ENCODE data around the gene FAM174C.

Gene FAM174C

DNA sequence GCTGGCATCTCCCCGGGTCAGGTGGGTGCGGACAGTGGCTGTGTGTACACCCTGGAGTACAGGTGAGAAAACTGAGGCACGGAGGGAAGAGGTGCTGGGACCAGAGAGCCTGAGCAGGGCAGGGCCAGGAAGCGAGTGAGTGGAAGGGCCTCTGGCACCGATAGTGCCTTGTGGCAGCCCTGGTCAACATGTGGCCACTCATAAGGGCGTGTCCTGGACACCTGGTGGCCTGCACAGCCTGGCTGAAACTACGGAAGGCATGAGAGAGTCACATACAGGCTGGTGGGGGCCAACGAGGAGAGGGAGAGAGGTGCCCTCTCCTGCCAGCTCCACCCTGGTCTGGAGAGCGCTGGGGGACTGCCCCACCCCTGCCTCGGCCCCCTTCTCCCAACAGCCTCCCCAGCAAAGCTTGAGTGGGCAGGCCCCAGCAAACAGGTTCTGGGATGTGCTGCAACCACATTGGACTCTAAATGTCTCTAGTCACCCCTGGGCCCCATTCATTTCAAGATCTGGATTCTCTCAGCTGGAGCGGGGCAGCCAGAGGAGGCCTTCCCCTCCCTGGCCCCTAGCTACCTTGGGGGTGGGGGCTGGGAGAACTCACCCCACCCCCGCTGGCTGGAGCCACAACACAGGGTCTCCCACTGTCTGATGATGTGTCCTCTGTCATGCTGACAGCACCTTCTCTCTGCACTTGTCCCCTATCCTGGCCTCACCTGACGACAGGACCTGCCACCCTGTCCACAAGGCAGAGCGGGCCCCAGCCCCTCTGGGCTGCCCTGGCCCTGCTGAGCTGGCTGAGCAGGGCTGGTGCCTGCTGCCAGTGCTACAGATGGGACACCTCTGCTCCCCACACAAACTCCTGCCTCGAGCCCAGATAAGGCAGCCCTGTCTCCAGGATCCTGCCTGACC, 43.3 kb upstream of the FAM174C start:
- POLR2A ChIA-PET = interaction anchor here (0.9 kb wide), 1 partner anchor 127 kb away, joined by 3 read pairs; no protein-coding TSS in a partner anchor
- no peak overlapping the region for H3K4me3 ChIP-seq (ENCODE audit: low read depth, low read length)
- H3K9me3 ChIP-seq (ENCODE audit: control insufficient read depth, insufficient read depth, low read depth, low read length) = no peaks in the 10 kb centered on the region
- CTCF ChIA-PET = interaction anchor here (0.9 to 2.2 kb wide), 2 partner anchors 10 to 14 kb away, joined by 3 to 6 read pairs; no protein-coding TSS in a partner anchor
- no peaks in the 10 kb centered on the region; the same call in 1 of the 2 replicates for H3K4me1 ChIP-seq (ENCODE audit: control insufficient read depth, insufficient read depth, low read length)
- peaks cover 0 to 52% of the 10 kb centered on the region in 2 experiments; a peak in 1 of 3 replicates for H3K36me3 ChIP-seq (ENCODE audit: control insufficient read depth in 2 of 2, insufficient read depth in 1 of 2, low read length in 2 of 2)
- peak overlapping the region; percentile 28; the same call in 1 of the 2 replicates for H3K27ac ChIP-seq (ENCODE audit: extremely low read depth, low read depth, low read length)
- peak; percentile 54; the same call in 1 of the 2 replicates for TF ChIP-seq ZBTB7A (tag by site-specific recombination; IDR thresholded peaks at IDR 0.05; ENCODE audit: low read depth)
- TF ChIP-seq, protein P1, sequence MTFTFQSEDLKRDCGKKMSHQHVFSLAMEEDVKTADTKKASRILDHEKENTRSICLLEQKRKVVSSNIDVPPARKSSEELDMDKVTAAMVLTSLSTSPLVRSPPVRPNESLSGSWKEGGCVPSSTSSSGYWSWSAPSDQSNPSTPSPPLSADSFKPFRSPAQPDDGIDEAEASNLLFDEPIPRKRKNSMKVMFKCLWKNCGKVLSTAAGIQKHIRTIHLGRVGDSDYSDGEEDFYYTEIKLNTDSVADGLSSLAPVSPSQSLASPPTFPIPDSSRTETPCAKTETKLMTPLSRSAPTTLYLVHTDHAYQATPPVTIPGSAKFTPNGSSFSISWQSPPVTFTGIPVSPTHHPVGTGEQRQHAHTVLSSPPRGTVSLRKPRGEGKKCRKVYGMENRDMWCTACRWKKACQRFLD (tag by site-specific recombination; IDR thresholded peaks at IDR 0.05) = no peak
- TF ChIP-seq ZFP37 (tag by site-specific recombination; IDR thresholded peaks at IDR 0.05) = 0 out of 2 replicates have a peak, but pooled peaks have one; percentile 15
- TF ChIP-seq ZBTB48 (tag by site-specific recombination; IDR thresholded peaks at IDR 0.05) = no peak; the same call in none of the 2 replicates
- no peak for TF ChIP-seq ZNF114 (tag by site-specific recombination; IDR thresholded peaks at IDR 0.05)
- TF ChIP-seq, protein P2, sequence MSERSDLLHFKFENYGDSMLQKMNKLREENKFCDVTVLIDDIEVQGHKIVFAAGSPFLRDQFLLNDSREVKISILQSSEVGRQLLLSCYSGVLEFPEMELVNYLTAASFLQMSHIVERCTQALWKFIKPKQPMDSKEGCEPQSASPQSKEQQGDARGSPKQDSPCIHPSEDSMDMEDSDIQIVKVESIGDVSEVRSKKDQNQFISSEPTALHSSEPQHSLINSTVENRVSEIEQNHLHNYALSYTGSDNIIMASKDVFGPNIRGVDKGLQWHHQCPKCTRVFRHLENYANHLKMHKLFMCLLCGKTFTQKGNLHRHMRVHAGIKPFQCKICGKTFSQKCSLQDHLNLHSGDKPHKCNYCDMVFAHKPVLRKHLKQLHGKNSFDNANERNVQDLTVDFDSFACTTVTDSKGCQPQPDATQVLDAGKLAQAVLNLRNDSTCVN (tag by site-specific recombination; optimal IDR thresholded peaks at IDR 0.05) = no peak
- TF ChIP-seq ZNF138 (tag by site-specific recombination; IDR thresholded peaks at IDR 0.05; ENCODE audit: borderline replicate concordance) = no peak
- 0 out of 2 replicates have a peak, but pooled peaks have one; percentile 15 for TF ChIP-seq KLF9 (tag by site-specific recombination; IDR thresholded peaks at IDR 0.05; ENCODE audit: low read depth)
- TF ChIP-seq ZEB2 (tag by site-specific recombination; IDR thresholded peaks at IDR 0.05) = 0 out of 2 replicates have a peak, but pooled peaks have one; percentile 27
- no peak for TF ChIP-seq SP2 (tag by site-specific recombination; IDR thresholded peaks at IDR 0.05)
- no peak for TF ChIP-seq ZNF624 (tag by site-specific recombination; IDR thresholded peaks at IDR 0.05)
- TF ChIP-seq, protein P3, sequence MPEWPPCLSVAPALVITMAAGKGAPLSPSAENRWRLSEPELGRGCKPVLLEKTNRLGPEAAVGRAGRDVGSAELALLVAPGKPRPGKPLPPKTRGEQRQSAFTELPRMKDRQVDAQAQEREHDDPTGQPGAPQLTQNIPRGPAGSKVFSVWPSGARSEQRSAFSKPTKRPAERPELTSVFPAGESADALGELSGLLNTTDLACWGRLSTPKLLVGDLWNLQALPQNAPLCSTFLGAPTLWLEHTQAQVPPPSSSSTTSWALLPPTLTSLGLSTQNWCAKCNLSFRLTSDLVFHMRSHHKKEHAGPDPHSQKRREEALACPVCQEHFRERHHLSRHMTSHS (tag by site-specific recombination; IDR thresholded peaks at IDR 0.05) = no peak
- TF ChIP-seq BCL11A (tag by site-specific recombination; IDR thresholded peaks at IDR 0.05; ENCODE audit: low read depth) = peak; percentile 30; the same call in 1 of the 2 replicates
- TF ChIP-seq ZIC2 (tag by site-specific recombination; IDR thresholded peaks at IDR 0.05) = peak; percentile 54
- peak; percentile 94 for TF ChIP-seq ZFP69B (tag by site-specific recombination; IDR thresholded peaks at IDR 0.05)
- TF ChIP-seq, protein P4, sequence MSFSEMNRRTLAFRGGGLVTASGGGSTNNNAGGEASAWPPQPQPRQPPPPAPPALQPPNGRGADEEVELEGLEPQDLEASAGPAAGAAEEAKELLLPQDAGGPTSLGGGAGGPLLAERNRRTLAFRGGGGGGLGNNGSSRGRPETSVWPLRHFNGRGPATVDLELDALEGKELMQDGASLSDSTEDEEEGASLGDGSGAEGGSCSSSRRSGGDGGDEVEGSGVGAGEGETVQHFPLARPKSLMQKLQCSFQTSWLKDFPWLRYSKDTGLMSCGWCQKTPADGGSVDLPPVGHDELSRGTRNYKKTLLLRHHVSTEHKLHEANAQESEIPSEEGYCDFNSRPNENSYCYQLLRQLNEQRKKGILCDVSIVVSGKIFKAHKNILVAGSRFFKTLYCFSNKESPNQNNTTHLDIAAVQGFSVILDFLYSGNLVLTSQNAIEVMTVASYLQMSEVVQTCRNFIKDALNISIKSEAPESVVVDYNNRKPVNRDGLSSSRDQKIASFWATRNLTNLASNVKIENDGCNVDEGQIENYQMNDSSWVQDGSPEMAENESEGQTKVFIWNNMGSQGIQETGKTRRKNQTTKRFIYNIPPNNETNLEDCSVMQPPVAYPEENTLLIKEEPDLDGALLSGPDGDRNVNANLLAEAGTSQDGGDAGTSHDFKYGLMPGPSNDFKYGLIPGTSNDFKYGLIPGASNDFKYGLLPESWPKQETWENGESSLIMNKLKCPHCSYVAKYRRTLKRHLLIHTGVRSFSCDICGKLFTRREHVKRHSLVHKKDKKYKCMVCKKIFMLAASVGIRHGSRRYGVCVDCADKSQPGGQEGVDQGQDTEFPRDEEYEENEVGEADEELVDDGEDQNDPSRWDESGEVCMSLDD (tag by site-specific recombination; IDR thresholded peaks at IDR 0.05) = peak; percentile 36; the same call in 1 of the 2 replicates
- TF ChIP-seq SCRT2 (tag by site-specific recombination; IDR thresholded peaks at IDR 0.05) = peak; percentile 57
- TF ChIP-seq ZBTB17 (tag by site-specific recombination; IDR thresholded peaks at IDR 0.05) = peak; percentile 72
- 0 out of 2 replicates have a peak, but pooled peaks have one; percentile 24 for TF ChIP-seq SCRT1 (tag by site-specific recombination; IDR thresholded peaks at IDR 0.05; ENCODE audit: borderline replicate concordance)
- TF ChIP-seq, protein P5, sequence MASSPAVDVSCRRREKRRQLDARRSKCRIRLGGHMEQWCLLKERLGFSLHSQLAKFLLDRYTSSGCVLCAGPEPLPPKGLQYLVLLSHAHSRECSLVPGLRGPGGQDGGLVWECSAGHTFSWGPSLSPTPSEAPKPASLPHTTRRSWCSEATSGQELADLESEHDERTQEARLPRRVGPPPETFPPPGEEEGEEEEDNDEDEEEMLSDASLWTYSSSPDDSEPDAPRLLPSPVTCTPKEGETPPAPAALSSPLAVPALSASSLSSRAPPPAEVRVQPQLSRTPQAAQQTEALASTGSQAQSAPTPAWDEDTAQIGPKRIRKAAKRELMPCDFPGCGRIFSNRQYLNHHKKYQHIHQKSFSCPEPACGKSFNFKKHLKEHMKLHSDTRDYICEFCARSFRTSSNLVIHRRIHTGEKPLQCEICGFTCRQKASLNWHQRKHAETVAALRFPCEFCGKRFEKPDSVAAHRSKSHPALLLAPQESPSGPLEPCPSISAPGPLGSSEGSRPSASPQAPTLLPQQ (tag by site-specific recombination; IDR thresholded peaks at IDR 0.05) = peak; percentile 95
- peak; percentile 84 for TF ChIP-seq GLIS1 (tag by site-specific recombination; IDR thresholded peaks at IDR 0.05)
- TF ChIP-seq KLF8 (tag by site-specific recombination; IDR thresholded peaks at IDR 0.05) = peak; percentile 55
- TF ChIP-seq BCL11B (tag by site-specific recombination; IDR thresholded peaks at IDR 0.05; ENCODE audit: low read depth) = peak; percentile 47
- TF ChIP-seq ZBTB8A (tag by site-specific recombination; IDR thresholded peaks at IDR 0.05) = peak; percentile 78
- TF ChIP-seq PRDM1 (tag by site-specific recombination; IDR thresholded peaks at IDR 0.05) = no peak
- TF ChIP-seq ZNF121 (tag by site-specific recombination; IDR thresholded peaks at IDR 0.05) = no peak
- TF ChIP-seq, protein P6, sequence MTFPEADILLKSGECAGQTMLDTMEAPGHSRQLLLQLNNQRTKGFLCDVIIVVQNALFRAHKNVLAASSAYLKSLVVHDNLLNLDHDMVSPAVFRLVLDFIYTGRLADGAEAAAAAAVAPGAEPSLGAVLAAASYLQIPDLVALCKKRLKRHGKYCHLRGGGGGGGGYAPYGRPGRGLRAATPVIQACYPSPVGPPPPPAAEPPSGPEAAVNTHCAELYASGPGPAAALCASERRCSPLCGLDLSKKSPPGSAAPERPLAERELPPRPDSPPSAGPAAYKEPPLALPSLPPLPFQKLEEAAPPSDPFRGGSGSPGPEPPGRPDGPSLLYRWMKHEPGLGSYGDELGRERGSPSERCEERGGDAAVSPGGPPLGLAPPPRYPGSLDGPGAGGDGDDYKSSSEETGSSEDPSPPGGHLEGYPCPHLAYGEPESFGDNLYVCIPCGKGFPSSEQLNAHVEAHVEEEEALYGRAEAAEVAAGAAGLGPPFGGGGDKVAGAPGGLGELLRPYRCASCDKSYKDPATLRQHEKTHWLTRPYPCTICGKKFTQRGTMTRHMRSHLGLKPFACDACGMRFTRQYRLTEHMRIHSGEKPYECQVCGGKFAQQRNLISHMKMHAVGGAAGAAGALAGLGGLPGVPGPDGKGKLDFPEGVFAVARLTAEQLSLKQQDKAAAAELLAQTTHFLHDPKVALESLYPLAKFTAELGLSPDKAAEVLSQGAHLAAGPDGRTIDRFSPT (tag by site-specific recombination; IDR thresholded peaks at IDR 0.05) = peak; percentile 83
- TF ChIP-seq ZNF600 (tag by site-specific recombination; IDR thresholded peaks at IDR 0.05) = peak; percentile 87
